ENCODE results near the gene FBXW7. TPM values are rescaled to one million over a fixed set of nuclear protein-coding genes. Genes with fewer than 3 reads are reported as not detected.

The FBXW7 gene
- polyA plus RNA-seq, 2 of the 4 experiments (the other 2 are of a cell fraction): 7.2 to 12.5 TPM

DNA sequence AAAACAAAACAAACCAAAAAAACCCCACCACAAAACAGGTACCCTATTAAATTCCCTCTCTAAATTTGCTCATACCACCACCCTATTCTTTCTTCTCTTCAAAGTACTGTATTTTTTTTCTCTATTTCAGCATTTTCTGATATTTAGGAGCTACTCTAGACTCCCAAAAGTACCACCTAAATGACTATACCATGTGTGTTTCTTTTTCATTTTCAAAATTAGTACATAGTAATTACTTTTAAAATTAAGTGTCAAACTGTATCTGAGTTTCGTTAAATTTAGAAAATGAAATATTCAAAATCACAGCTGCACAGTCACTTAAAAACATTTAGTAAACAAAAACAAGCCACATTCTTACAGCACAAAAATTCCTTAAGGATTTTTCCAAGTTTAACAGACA lies 161.7 kb downstream of the FBXW7 start:
- DNase-seq (ENCODE audit: low read depth in 1 of 2, low spot score in 1 of 2) (no peak), FAIRE-seq (no peak), ATAC-seq (no peak)
- WGBS (ENCODE audit: missing lambda C conversion rate): 68% methylated on average over 1 of the region's 1 CpG
- H3K4me1 ChIP-seq: no peaks in the 10 kb centered on the region
- H3K4me3 ChIP-seq: no peak overlapping the region
- ChIA-PET CTCF (no interaction called here), POLR2A (no interaction called here)
- no peak overlapping the region for H3K27ac ChIP-seq
- TF ChIP-seq HOXB5 (CRISPR knock-in tag; IDR thresholded peaks at IDR 0.05): no peak
- no peak for TF ChIP-seq BHLHE40 (IDR thresholded peaks at IDR 0.05; ENCODE audit: low read depth, low read length)
- TF ChIP-seq, protein P1, sequence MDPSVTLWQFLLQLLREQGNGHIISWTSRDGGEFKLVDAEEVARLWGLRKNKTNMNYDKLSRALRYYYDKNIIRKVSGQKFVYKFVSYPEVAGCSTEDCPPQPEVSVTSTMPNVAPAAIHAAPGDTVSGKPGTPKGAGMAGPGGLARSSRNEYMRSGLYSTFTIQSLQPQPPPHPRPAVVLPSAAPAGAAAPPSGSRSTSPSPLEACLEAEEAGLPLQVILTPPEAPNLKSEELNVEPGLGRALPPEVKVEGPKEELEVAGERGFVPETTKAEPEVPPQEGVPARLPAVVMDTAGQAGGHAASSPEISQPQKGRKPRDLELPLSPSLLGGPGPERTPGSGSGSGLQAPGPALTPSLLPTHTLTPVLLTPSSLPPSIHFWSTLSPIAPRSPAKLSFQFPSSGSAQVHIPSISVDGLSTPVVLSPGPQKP (IDR thresholded peaks at IDR 0.05; ENCODE audit: low read depth, low read length): no peak
- TF ChIP-seq MAZ (IDR thresholded peaks at IDR 0.05; ENCODE audit: borderline replicate concordance, low read depth, low read length): no peak
- TF ChIP-seq, protein P2, sequence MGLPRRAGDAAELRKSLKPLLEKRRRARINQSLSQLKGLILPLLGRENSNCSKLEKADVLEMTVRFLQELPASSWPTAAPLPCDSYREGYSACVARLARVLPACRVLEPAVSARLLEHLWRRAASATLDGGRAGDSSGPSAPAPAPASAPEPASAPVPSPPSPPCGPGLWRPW (IDR thresholded peaks at IDR 0.05): no peak
- TF ChIP-seq ESRRA (IDR thresholded peaks at IDR 0.05; ENCODE audit: borderline replicate concordance, low read length): no peak
- TF ChIP-seq EP300 (IDR thresholded peaks at IDR 0.05): no peak
- TF ChIP-seq FOXS1 (CRISPR knock-in tag; IDR thresholded peaks at IDR 0.05): no peak
- TF ChIP-seq RFX5 (IDR thresholded peaks at IDR 0.05): no peak
- TF ChIP-seq MYC (IDR thresholded peaks at IDR 0.05; ENCODE audit: borderline replicate concordance, low read length): no peak
- no peak for TF ChIP-seq POLR2A (IDR thresholded peaks at IDR 0.05; ENCODE audit: low read length)
- TF ChIP-seq SMC3 (IDR thresholded peaks at IDR 0.05): no peak
- no peak for TF ChIP-seq KDM5A (IDR thresholded peaks at IDR 0.05)
- TF ChIP-seq GATA3 (IDR thresholded peaks at IDR 0.05; ENCODE audit: borderline replicate concordance): no peak
- TF ChIP-seq MAFK (IDR thresholded peaks at IDR 0.05; ENCODE audit: partially characterized antibody): no peak
- no peak for TF ChIP-seq FOSB (CRISPR knock-in tag; IDR thresholded peaks at IDR 0.05)
- TF ChIP-seq JUNB (IDR thresholded peaks at IDR 0.05): no peak
- TF ChIP-seq, protein P3, sequence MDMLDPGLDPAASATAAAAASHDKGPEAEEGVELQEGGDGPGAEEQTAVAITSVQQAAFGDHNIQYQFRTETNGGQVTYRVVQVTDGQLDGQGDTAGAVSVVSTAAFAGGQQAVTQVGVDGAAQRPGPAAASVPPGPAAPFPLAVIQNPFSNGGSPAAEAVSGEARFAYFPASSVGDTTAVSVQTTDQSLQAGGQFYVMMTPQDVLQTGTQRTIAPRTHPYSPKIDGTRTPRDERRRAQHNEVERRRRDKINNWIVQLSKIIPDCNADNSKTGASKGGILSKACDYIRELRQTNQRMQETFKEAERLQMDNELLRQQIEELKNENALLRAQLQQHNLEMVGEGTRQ (IDR thresholded peaks at IDR 0.05): no peak
- TF ChIP-seq CHD2 (IDR thresholded peaks at IDR 0.05; ENCODE audit: low read length, partially characterized antibody): no peak
- H3K4me2 ChIP-seq: no peak overlapping the region
- H3K9me3 ChIP-seq: no peaks in the 10 kb centered on the region

DNA sequence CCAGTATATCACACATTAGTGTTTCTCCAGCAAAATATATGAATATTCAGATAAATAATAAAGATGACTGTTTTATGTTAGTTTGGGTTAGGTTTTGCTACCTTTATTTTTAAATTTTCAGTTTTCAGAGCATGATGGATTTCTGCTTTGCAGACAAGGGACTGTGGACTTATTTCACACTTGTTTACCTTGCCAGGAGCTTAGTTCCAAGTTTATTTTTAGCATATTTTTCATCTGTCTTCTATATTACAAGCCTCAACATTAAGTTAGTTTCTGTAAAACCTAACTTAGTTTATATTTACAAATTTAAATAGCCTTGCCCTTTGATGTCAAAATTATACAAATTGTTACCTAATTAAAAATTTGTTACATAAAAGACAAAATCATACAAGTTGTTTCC lies 163.4 kb downstream of the FBXW7 start:
- Histone ChIP-seq H3K4me2 (no peak overlapping the region), H3K27ac (no peak overlapping the region), H3K9me3 (no peaks in the 10 kb centered on the region), H3K4me1 (no peaks in the 10 kb centered on the region), H3K4me3 (no peak overlapping the region)
- no peak for DNase-seq (ENCODE audit: low read depth in 1 of 2, low spot score in 1 of 2)
- POLR2A ChIA-PET: no interaction called here
- no peak for ATAC-seq
- no peak for FAIRE-seq
- CTCF ChIA-PET: no interaction called here
- no peak for TF ChIP-seq HOXB13 (CRISPR knock-in tag; IDR thresholded peaks at IDR 0.05; ENCODE audit: low read depth)
- TF ChIP-seq EHMT2 (IDR thresholded peaks at IDR 0.05; ENCODE audit: low read depth): no peak
- TF ChIP-seq PHF8 (IDR thresholded peaks at IDR 0.05; ENCODE audit: borderline replicate concordance, low read depth): no peak
- no peak for TF ChIP-seq FOSB (CRISPR knock-in tag; IDR thresholded peaks at IDR 0.05)
- TF ChIP-seq, protein P4, sequence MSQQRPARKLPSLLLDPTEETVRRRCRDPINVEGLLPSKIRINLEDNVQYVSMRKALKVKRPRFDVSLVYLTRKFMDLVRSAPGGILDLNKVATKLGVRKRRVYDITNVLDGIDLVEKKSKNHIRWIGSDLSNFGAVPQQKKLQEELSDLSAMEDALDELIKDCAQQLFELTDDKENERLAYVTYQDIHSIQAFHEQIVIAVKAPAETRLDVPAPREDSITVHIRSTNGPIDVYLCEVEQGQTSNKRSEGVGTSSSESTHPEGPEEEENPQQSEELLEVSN (IDR thresholded peaks at IDR 0.05; ENCODE audit: borderline replicate concordance, low read depth): no peak
- TF ChIP-seq, protein P5, sequence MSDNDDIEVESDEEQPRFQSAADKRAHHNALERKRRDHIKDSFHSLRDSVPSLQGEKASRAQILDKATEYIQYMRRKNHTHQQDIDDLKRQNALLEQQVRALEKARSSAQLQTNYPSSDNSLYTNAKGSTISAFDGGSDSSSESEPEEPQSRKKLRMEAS (IDR thresholded peaks at IDR 0.05): no peak
- TF ChIP-seq FOXS1 (CRISPR knock-in tag; IDR thresholded peaks at IDR 0.05): no peak
- TF ChIP-seq, protein P3 (IDR thresholded peaks at IDR 0.05): no peak
- TF ChIP-seq EHF (CRISPR knock-in tag; IDR thresholded peaks at IDR 0.05): no peak
- TF ChIP-seq SREBF2 (IDR thresholded peaks at IDR 0.05): no peak
- TF ChIP-seq POLR2AphosphoS2 (conservative IDR thresholded peaks at IDR 0.05; ENCODE audit: low read length): no peak
- TF ChIP-seq NPAS2 (CRISPR knock-in tag; IDR thresholded peaks at IDR 0.05; ENCODE audit: borderline replicate concordance): no peak
- TF ChIP-seq ESRRA (IDR thresholded peaks at IDR 0.05; ENCODE audit: borderline replicate concordance, low read length): no peak
- TF ChIP-seq CHD4 (IDR thresholded peaks at IDR 0.05; ENCODE audit: borderline replicate concordance): no peak
- TF ChIP-seq CEBPB (IDR thresholded peaks at IDR 0.05): no peak
- no peak for TF ChIP-seq TFCP2L1 (CRISPR knock-in tag; IDR thresholded peaks at IDR 0.05)
- no peak for TF ChIP-seq RARB (CRISPR knock-in tag; IDR thresholded peaks at IDR 0.05)

Data from A549 (cell line).